WTC11 (cell line): Measurements from ENCODE around the gene OMA1. TPM values are rescaled to one million over a fixed set of nuclear protein-coding genes. Genes with fewer than 3 reads are reported as not detected.

Experiments used
- ATAC-seq: fragments of 200-7000 bp; cut with Tn5 transposase; 2 replicates; pipeline ENCODE4 v1.10.0; 2021; ENCODE audit warnings: mild to moderate bottlenecking, moderate library complexity
- CTCF ChIA-PET: fragments of 300-600 bp; sonication (Branson Sonifier 250); formaldehyde crosslinking; loops from one replicate; lab custom pipeline; 2021; ENCODE audit warnings: antibody characterized with exemption; lab: Charles Lee
- POLR2A ChIA-PET: fragments of 350-600 bp; sonication (Branson Sonifier 250); formaldehyde crosslinking; loops from one replicate; lab custom pipeline; 2021; ENCODE audit warnings: antibody characterized with exemption; lab: Charles Lee
- DNase-seq: peaks from one replicate; pipeline ENCODE4 v3.0.0; 2021; ENCODE audit warnings: low spot score
- H3K27ac Mint-ChIP-seq: 2 replicates; pipeline ENCODE4 v1.8.0; 2021; ENCODE audit warnings: mixed read lengths
- H3K27me3 Mint-ChIP-seq: 2 replicates; pipeline ENCODE4 v1.8.0; 2021; ENCODE audit warnings: low read depth, mild to moderate bottlenecking, moderate library complexity, mixed read lengths
- H3K36me3 Mint-ChIP-seq: 2 replicates; pipeline ENCODE4 v1.8.0; 2021; ENCODE audit warnings: mixed read lengths
- H3K4me1 Mint-ChIP-seq: 2 replicates; pipeline ENCODE4 v1.8.0; 2022; ENCODE audit warnings: mixed read lengths
- H3K4me3 Mint-ChIP-seq: 2 replicates; pipeline ENCODE4 v1.8.0; 2021; ENCODE audit warnings: mild to moderate bottlenecking, moderate library complexity, mixed read lengths
- H3K9me3 Mint-ChIP-seq: 2 replicates; pipeline ENCODE4 v1.8.0; 2021; ENCODE audit warnings: mixed read lengths
- E2F1 ChIP-seq: sonication (generic); formaldehyde crosslinking; IDR thresholded peaks from 2 replicates; pipeline ENCODE4 v1.8.0; 2022; ENCODE audit warnings: mild to moderate bottlenecking, missing genetic modification reagents
- E2F5 ChIP-seq: sonication (generic); formaldehyde crosslinking; IDR thresholded peaks from 2 replicates; pipeline ENCODE4 v1.8.1; 2022; ENCODE audit warnings: mild to moderate bottlenecking, moderate library complexity, missing genetic modification reagents
- GRHL2 ChIP-seq: fragments of 250-450 bp; sonication (Bioruptor Pico); IDR thresholded peaks from 2 replicates; pipeline ENCODE4 v1.8.0; 2022; ENCODE audit warnings: mild to moderate bottlenecking, moderate library complexity; ENCODE audit not compliant: insufficient replicate concordance, severe bottlenecking
- JUN ChIP-seq: sonication (generic); formaldehyde crosslinking; IDR thresholded peaks from 2 replicates; pipeline ENCODE4 v1.8.0; 2023; ENCODE audit warnings: mild to moderate bottlenecking, missing genetic modification reagents
- RORB ChIP-seq: fragments of 250-450 bp; sonication (Bioruptor Pico); IDR thresholded peaks from 2 replicates; pipeline ENCODE4 v1.9.0; 2021; ENCODE audit warnings: mild to moderate bottlenecking
- TCF7 ChIP-seq: sonication (generic); formaldehyde crosslinking; IDR thresholded peaks from 2 replicates; pipeline ENCODE4 v1.8.0; 2022; ENCODE audit warnings: mild to moderate bottlenecking, low read depth, missing genetic modification reagents, moderate library complexity
- TEAD4 ChIP-seq: sonication (generic); formaldehyde crosslinking; IDR thresholded peaks from 2 replicates; pipeline ENCODE4 v1.8.0; 2022; ENCODE audit warnings: mild to moderate bottlenecking, missing genetic modification reagents
- ZBTB43 ChIP-seq: sonication (generic); formaldehyde crosslinking; IDR thresholded peaks from 2 replicates; pipeline ENCODE4 v1.8.1; 2023; ENCODE audit warnings: mild to moderate bottlenecking, missing genetic modification reagents
- ZNF121 ChIP-seq: sonication (generic); formaldehyde crosslinking; IDR thresholded peaks from 2 replicates; pipeline ENCODE4 v1.8.0; 2023; ENCODE audit warnings: missing genetic modification reagents
- ZNF281 ChIP-seq: sonication (generic); formaldehyde crosslinking; IDR thresholded peaks from 2 replicates; pipeline ENCODE4 v1.8.0; 2023; ENCODE audit warnings: mild to moderate bottlenecking, missing genetic modification reagents
- ZNF512 ChIP-seq: sonication (generic); formaldehyde crosslinking; IDR thresholded peaks from 2 replicates; pipeline ENCODE4 v1.8.1; 2022; ENCODE audit warnings: missing genetic modification reagents, borderline replicate concordance
- total RNA-seq: library from RNA; stranded (reverse); gene quantifications from 3 replicates; pipeline ENCODE4 v1.2.3, GENCODE V29; 2021
- TF ChIP-seq, protein P1 (sequence below): fragments of 250-450 bp; sonication (Bioruptor Pico); IDR thresholded peaks from 2 replicates; pipeline ENCODE4 v2.1.2; 2022; ENCODE audit warnings: mild to moderate bottlenecking, moderate library complexity
- TF ChIP-seq, protein P2 (sequence below): fragments of 200-600 bp; IDR thresholded peaks from 2 replicates; pipeline ENCODE4 v1.8.0; 2022; ENCODE audit warnings: antibody characterized with exemption
- TF ChIP-seq, protein P3 (sequence below): fragments of 250-450 bp; sonication (Bioruptor Pico); IDR thresholded peaks from 2 replicates; pipeline ENCODE4 v1.8.0; 2021; ENCODE audit warnings: mild to moderate bottlenecking
- TF ChIP-seq, protein P4 (sequence below): fragments of 250-450 bp; sonication (Bioruptor Pico); IDR thresholded peaks from 2 replicates; pipeline ENCODE4 v1.9.0; 2021; ENCODE audit warnings: mild to moderate bottlenecking

Gene OMA1
- total RNA-seq, 1 experiment from 2014 or later, result 10.5 TPM

GRCh38 chr1:58587667-58588066, 41.1 kb upstream of the OMA1 start (continued):
- no peak for TF ChIP-seq ZNF281 (CRISPR knock-in tag)
- no peak for TF ChIP-seq RORB (CRISPR knock-in tag)
- TF ChIP-seq TEAD4 (CRISPR knock-in tag), result no peak
- TF ChIP-seq JUN (CRISPR knock-in tag), result no peak
- no peak for TF ChIP-seq ZNF512 (CRISPR knock-in tag)
- TF ChIP-seq E2F1 (CRISPR knock-in tag), result no peak
- TF ChIP-seq, all 79 proteins: peak for 0

DNA sequence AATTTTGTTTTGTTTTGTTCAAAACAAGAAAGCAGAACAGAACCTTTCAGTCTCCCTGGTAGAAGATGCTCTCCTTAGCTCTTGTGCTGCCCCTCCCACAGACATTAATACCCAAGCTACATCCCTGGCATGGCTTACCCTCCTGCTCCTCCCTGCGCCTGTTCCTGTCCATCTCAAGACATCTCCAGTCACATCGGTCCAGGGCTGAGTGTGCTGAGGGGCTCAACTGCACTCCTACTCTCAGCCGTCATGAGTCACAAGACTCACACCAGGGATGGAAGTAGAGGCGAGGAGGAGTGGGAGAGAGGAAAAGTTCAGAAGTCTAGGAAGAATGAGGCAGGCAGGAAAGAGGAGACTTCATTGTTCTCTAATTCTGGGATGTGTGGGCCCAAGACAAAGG, 39.7 kb upstream of the OMA1 start:
- Mint-ChIP-seq H3K36me3 (no peaks in the 10 kb centered on the region), H3K27me3 (peaks cover 14% of the 10 kb centered on the region), H3K4me3 (no peak overlapping the region), H3K9me3 (no peaks in the 10 kb centered on the region), H3K4me1 (no peaks in the 10 kb centered on the region), H3K27ac (no peak overlapping the region; the same call in 1 of the 2 replicates)
- ChIA-PET POLR2A (no interaction called here), CTCF (interaction anchor here (0.5 kb wide), 1 partner anchor 116 kb away, joined by 4 read pairs; no protein-coding TSS in a partner anchor)
- DNase-seq, result no peak
- no peak for ATAC-seq
- TF ChIP-seq RORB (CRISPR knock-in tag), result no peak
- TF ChIP-seq, protein P1, sequence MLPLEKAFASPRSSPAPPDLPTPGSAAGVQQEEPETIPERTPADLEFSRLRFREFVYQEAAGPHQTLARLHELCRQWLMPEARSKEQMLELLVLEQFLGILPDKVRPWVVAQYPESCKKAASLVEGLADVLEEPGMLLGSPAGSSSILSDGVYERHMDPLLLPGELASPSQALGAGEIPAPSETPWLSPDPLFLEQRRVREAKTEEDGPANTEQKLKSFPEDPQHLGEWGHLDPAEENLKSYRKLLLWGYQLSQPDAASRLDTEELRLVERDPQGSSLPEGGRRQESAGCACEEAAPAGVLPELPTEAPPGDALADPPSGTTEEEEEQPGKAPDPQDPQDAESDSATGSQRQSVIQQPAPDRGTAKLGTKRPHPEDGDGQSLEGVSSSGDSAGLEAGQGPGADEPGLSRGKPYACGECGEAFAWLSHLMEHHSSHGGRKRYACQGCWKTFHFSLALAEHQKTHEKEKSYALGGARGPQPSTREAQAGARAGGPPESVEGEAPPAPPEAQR, result no peak
- TF ChIP-seq, protein P2, sequence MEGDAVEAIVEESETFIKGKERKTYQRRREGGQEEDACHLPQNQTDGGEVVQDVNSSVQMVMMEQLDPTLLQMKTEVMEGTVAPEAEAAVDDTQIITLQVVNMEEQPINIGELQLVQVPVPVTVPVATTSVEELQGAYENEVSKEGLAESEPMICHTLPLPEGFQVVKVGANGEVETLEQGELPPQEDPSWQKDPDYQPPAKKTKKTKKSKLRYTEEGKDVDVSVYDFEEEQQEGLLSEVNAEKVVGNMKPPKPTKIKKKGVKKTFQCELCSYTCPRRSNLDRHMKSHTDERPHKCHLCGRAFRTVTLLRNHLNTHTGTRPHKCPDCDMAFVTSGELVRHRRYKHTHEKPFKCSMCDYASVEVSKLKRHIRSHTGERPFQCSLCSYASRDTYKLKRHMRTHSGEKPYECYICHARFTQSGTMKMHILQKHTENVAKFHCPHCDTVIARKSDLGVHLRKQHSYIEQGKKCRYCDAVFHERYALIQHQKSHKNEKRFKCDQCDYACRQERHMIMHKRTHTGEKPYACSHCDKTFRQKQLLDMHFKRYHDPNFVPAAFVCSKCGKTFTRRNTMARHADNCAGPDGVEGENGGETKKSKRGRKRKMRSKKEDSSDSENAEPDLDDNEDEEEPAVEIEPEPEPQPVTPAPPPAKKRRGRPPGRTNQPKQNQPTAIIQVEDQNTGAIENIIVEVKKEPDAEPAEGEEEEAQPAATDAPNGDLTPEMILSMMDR, result no peak
- TF ChIP-seq, protein P3, sequence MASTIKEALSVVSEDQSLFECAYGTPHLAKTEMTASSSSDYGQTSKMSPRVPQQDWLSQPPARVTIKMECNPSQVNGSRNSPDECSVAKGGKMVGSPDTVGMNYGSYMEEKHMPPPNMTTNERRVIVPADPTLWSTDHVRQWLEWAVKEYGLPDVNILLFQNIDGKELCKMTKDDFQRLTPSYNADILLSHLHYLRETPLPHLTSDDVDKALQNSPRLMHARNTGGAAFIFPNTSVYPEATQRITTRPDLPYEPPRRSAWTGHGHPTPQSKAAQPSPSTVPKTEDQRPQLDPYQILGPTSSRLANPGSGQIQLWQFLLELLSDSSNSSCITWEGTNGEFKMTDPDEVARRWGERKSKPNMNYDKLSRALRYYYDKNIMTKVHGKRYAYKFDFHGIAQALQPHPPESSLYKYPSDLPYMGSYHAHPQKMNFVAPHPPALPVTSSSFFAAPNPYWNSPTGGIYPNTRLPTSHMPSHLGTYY (CRISPR knock-in tag), result no peak
- TF ChIP-seq, protein P4, sequence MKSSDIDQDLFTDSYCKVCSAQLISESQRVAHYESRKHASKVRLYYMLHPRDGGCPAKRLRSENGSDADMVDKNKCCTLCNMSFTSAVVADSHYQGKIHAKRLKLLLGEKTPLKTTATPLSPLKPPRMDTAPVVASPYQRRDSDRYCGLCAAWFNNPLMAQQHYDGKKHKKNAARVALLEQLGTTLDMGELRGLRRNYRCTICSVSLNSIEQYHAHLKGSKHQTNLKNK (CRISPR knock-in tag), result no peak
- no peak for TF ChIP-seq TCF7 (CRISPR knock-in tag)
- no peak for TF ChIP-seq ZNF281 (CRISPR knock-in tag)
- no peak for TF ChIP-seq ZBTB43 (CRISPR knock-in tag)
- no peak for TF ChIP-seq GRHL2
- no peak for TF ChIP-seq ZNF512 (CRISPR knock-in tag)
- no peak for TF ChIP-seq ZNF121 (CRISPR knock-in tag)
- TF ChIP-seq E2F5 (CRISPR knock-in tag), result no peak
